GM12801 (cell line): ENCODE results near the gene KLHL9.

Experiments
- CTCF ChIP-seq: IDR thresholded peaks from one replicate; pipeline ENCODE4 v1.5.1; 2011; ENCODE audit warnings: control low read depth; ENCODE audit not compliant: insufficient read length; ENCODE audit errors: extremely low read depth

The KLHL9 gene

GRCh38 chr9:21324047-21324446 lies 11.2 kb downstream of the KLHL9 start:
- no peak for TF ChIP-seq CTCF

- no peak for TF ChIP-seq CTCF
Measured at GRCh38 chr9:21322911-21323461, 12.2 kb downstream of the KLHL9 start.

- TF ChIP-seq CTCF: no peak
Measured at GRCh38 chr9:21320465-21320864, 14.7 kb downstream of the KLHL9 start.

GRCh38 chr9:21317956-21318923 lies 17.0 kb downstream of the KLHL9 start:
- TF ChIP-seq CTCF: no peak

GRCh38 chr9:21316860-21317259 lies 18.3 kb downstream of the KLHL9 start:
- TF ChIP-seq CTCF: no peak

- TF ChIP-seq CTCF: no peak
Measured at GRCh38 chr9:21316032-21316842, 19.0 kb downstream of the KLHL9 start.

DNA sequence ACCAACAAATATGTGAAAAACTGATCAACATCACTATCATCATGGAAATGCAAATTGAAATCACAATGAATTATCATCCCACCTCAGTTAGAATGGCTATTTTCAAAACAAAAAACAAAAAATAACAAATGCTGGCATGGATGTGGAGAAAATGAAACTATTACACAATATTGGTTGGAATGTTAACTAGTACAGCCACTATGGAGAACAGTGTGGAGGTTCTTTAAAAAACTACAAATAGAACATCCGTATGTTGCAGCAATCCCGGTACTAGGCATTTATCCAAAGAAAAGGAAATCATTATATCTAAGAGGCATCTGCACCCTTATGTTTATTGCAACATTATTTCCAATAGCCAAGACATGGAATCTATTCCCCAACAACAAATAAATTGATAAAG lies 21.1 kb downstream of the KLHL9 start:
- TF ChIP-seq CTCF: no peak
